ENCODE data around the gene TBL2. TPM values are rescaled to one million over a fixed set of nuclear protein-coding genes. Genes with fewer than 3 reads are reported as not detected.
A peak's percentile ranks its signal among the peaks of the same experiment; 100 is the strongest.

Gene TBL2
- total and polyA plus RNA-seq, 7 donors = 5.4 to 29.6 (median 25.2) TPM

DNA sequence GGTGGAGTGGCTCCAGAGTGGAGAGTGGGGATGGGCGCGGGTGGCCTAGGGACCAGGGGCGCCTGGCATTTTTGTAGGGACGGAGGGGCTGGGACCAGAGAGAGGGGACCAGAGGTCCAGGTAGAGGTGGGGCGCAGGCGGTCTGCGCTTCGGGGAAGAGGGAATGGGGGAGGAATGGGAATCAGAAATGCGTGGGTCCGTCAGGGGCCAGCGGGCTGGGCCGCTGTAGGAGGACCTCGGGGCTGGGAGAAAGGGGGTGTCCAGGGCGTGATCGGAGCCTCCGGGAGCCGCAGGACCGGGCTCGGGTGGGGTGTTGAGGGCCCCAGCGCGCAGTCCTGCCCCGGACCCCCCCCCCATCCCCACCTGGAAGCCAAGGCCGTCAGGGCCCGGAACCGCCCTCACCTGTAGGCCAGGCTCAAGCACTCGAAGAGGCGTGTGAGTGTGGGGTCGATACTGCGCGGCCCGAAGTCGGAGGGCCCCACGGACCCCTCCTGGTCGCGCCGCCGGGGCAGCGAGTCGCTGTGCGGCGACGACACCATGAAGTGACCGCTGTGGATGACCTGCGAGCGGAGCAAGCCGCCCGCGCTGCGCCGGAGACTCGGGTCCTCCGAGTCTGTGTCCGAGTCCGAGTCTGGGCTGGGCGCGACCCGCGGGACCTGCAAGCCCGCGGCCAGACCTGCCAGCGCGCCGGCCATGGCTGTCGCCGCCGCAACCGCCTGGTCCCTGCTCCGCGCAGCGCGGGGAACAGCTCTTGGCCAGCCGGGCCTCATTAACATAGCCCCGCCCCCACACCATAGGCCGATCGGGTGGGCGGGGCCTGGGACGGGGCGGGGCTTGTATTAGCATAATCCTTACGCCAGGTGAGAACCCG, 45.7 kb upstream of the TBL2 start, which contains the start of gene MLXIPL:
Gene MLXIPL (minus strand): TSS at position 725 of the 871 bp plus-strand sequence. CDS start 30 bp downstream, at position 695.
- peaks cover 24 to 79% (median 52%) of the 10 kb centered on the region in 3 donors for H3K27me3 ChIP-seq
- peak within 1 kb of the TSS in 3 of 4 donors; percentile 15 to 42 (median 29) for H3K27ac ChIP-seq
- no peaks in the 10 kb centered on the region for H3K36me3 ChIP-seq
- DNase-seq = peak; percentile 80
- TF ChIP-seq EP300 (IDR thresholded peaks at IDR 0.05) (no peak), POLR2A (IDR thresholded peaks at IDR 0.05) (peak in 1 of 2 donors; percentile 21), POLR2AphosphoS5 (IDR thresholded peaks at IDR 0.05) (peak in 3 of 4 donors; percentile 43 to 63 (median 54))
- TF ChIP-seq, protein P1, sequence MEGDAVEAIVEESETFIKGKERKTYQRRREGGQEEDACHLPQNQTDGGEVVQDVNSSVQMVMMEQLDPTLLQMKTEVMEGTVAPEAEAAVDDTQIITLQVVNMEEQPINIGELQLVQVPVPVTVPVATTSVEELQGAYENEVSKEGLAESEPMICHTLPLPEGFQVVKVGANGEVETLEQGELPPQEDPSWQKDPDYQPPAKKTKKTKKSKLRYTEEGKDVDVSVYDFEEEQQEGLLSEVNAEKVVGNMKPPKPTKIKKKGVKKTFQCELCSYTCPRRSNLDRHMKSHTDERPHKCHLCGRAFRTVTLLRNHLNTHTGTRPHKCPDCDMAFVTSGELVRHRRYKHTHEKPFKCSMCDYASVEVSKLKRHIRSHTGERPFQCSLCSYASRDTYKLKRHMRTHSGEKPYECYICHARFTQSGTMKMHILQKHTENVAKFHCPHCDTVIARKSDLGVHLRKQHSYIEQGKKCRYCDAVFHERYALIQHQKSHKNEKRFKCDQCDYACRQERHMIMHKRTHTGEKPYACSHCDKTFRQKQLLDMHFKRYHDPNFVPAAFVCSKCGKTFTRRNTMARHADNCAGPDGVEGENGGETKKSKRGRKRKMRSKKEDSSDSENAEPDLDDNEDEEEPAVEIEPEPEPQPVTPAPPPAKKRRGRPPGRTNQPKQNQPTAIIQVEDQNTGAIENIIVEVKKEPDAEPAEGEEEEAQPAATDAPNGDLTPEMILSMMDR (IDR thresholded peaks at IDR 0.05) = no peak
- 1 to 4% methylated on average over 80 of the region's 80 CpGs for WGBS, 2 donors
- peak within 1 kb of the TSS; percentile 21 to 53 (median 44) for H3K4me3 ChIP-seq
- intact Hi-C loops (cut with DNase I) = no loop called here
- H3K9me3 ChIP-seq = no peaks in the 10 kb centered on the region
- H3K4me1 ChIP-seq = peaks cover 0 to 23% (median 20%) of the 10 kb centered on the region in 4 donors

GRCh38 chr7:73622909-73623797, 44.8 kb upstream of the TBL2 start:
- peak overlapping the region in 3 of 4 donors; percentile 44 to 53 (median 45) for H3K4me3 ChIP-seq
- intact Hi-C loops (cut with DNase I) = no loop called here
- peak overlapping the region in 3 of 4 donors; percentile 16 to 42 (median 29) for H3K27ac ChIP-seq

DNA sequence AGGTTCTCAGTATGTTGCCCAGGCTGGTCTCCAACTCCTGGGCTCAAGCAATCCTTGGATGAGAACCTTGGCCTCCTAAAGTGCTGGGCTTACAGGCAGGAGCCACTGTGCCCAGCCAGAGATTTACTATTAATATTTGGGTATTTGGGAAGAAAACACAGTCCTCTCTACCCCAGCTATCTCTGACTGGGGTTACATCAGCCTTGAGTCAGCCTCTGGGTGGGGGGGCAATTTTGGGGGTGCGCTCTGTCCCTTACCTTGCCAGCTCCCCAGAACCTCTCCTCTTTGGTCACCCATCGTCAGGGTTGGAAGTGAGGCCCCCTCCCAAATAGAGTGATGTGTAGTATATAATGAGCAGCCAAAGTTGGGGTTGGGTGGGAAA, 44.1 kb upstream of the TBL2 start:
- peaks cover 24 to 63% (median 43%) of the 10 kb centered on the region in 3 donors for H3K27me3 ChIP-seq

More at GRCh38 chr7:73622909-73623797, 44.8 kb upstream of the TBL2 start:
- no peak for TF ChIP-seq EP300 (IDR thresholded peaks at IDR 0.05)
- TF ChIP-seq, protein P1 (IDR thresholded peaks at IDR 0.05) = no peak
- TF ChIP-seq POLR2AphosphoS5 (IDR thresholded peaks at IDR 0.05) = peak in 2 of 4 donors; percentile 30 to 63
- peak in 1 of 2 donors; percentile 21 for TF ChIP-seq POLR2A (IDR thresholded peaks at IDR 0.05)
- no peaks in the 10 kb centered on the region for H3K9me3 ChIP-seq
- H3K4me1 ChIP-seq = peaks cover 0 to 23% (median 20%) of the 10 kb centered on the region in 4 donors
- WGBS, 2 donors = 1 to 4% methylated on average over 58 of the region's 58 CpGs
- no peaks in the 10 kb centered on the region for H3K36me3 ChIP-seq
- peak; percentile 81 for DNase-seq
- H3K27me3 ChIP-seq = peaks cover 24 to 70% (median 46%) of the 10 kb centered on the region in 3 donors

More for the DNA sequence above, 44.1 kb upstream of the TBL2 start:
- TF ChIP-seq POLR2A (IDR thresholded peaks at IDR 0.05) = no peak
- no peak for TF ChIP-seq POLR2AphosphoS5 (IDR thresholded peaks at IDR 0.05)
- TF ChIP-seq EP300 (IDR thresholded peaks at IDR 0.05) = no peak
- TF ChIP-seq, protein P1 (IDR thresholded peaks at IDR 0.05) = no peak
- Histone ChIP-seq H3K4me1 (peaks cover 0 to 23% (median 20%) of the 10 kb centered on the region in 4 donors), H3K36me3 (no peaks in the 10 kb centered on the region), H3K4me3 (peak overlapping the region in 2 of 4 donors; percentile 44 to 53), H3K9me3 (no peaks in the 10 kb centered on the region), H3K27ac (peak overlapping the region in 1 of 4 donors; percentile 16)
- WGBS, 2 donors = 32 to 33% methylated on average over 2 of the region's 2 CpGs
- no peak for DNase-seq
- intact Hi-C loops (cut with DNase I) = no loop called here
